Kidney glomerular epithelial cell (primary cell): ENCODE results near the gene LRRC8C.

Source experiments
- DNase-seq: peaks from one replicate; lab custom pipeline; 2025; lab: John Stamatoyannopoulos, UW

Gene LRRC8C

DNA sequence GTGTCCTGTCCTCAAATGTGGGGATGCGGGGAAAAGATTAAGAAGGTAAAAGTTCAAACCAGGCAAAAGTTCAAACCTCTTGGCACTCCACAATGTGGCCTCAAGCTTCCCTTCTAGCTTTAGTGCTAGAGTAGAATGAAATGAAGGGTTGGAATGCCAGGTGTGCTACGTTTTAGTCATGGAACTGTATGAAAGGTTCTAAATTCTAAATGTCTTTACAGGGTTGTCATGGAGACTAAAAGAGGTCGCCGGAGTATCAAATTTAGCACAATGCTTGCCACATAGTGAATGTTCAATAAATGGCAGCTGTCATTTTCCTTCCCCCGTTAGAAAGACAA lies 130.7 kb downstream of the LRRC8C start:
- no peak for DNase-seq

DNA sequence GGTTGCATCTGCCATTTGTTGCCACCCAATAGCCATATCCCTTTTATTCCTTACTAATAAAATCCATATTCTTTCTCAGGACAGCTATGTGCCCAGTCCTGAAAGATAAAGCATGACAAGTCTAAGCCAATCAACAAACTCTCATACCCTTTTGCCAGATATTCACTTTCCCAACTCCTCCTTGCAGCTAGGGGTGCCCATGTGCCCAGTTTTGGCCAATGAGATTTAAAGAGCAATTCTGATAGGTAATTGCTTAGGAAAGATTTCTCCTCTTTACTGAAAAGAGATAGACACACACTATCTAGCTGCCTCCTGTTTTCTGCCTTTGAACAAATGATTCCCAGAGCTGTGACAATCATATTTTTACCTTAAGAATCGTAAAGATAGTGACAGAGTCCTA lies 132.9 kb downstream of the LRRC8C start:
- no peak for DNase-seq

DNA sequence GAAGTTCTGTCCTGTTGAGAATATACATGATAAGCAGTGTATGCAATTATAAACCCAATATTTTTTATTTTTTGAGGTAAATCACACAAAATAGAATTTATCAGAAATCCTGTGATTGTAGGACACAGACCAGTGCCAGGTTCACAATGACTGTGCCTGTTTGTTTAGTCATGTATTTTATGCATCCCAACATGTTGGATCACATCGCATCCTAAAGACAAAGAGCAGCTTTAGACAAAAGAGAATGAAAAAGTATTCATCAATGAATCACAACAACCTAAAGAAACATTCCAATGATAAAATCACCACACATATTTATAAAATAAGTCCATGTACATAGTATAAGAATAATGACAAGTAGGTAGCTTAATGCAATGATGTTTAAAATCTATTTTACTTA lies 134.7 kb downstream of the LRRC8C start:
- DNase-seq: no peak
